H1 (cell line): ENCODE results near the gene AURKB. TPM values are rescaled to one million over a fixed set of nuclear protein-coding genes. Genes with fewer than 3 reads are reported as not detected.

Source experiments
- KDM5A ChIP-seq: fragments of 200-600 bp; IDR thresholded peaks from 2 replicates; pipeline ENCODE4 v1.7.1; 2012; ENCODE audit warnings: mild to moderate bottlenecking, low read length, inconsistent platforms, mixed read lengths
- POLR2A ChIP-seq, 2 experiments: IDR thresholded peaks; 1 replicate in 1 of 2; 2 replicates in 1 of 2; pipeline ENCODE4 v1.6.1; 2011; ENCODE audit warnings: low read depth in 2 of 2, low read length in 2 of 2, mild to moderate bottlenecking in 2 of 2; ENCODE audit errors: control extremely low read depth in 1 of 2
- TBP ChIP-seq: IDR thresholded peaks from 2 replicates; pipeline ENCODE4 v1.6.1; 2011; ENCODE audit warnings: low read depth, low read length, improper control_type of control experiment
- TCF12 ChIP-seq: IDR thresholded peaks from 2 replicates; pipeline ENCODE4 v1.6.1; 2011; ENCODE audit warnings: low read depth, mild to moderate bottlenecking, low read length
- polyA plus RNA-seq, 7 experiments: library from polyadenylated mRNA; depleted of rRNA in 3 of 7; stranded (reverse) in 5 of 7; unstranded in 2 of 7; fragments of >200 nt in 5 of 7; fragments of 200-250 nt in 2 of 7; gene quantifications; 1 replicate in 5 of 7; 2 replicates in 1 of 7; 4 replicates in 1 of 7; pipeline versions ENCODE4 v1.2.1 to v1.2.3, GENCODE V29; 2011 to 2013; ENCODE audit warnings: missing spikeins in 2 of 7, mixed read lengths in 2 of 7
- total RNA-seq: library from RNA; stranded (reverse); fragmentation: NEBNext Ultra II Directional; extraction: Animal tissue kit (Norgen Biotek cat#: 25700); gene quantifications from 2 replicates; pipeline ENCODE4 v1.2.1, GENCODE V29; 2021

Gene AURKB
- total and polyA plus RNA-seq, 2 of the 8 experiments (the other 6 are each of a cell fraction or from before 2014, with no cell fraction given), result 102 to 160 TPM

- TF ChIP-seq POLR2A (IDR thresholded peaks at IDR 0.05; ENCODE audit: control extremely low read depth in 1 of 2, low read depth in 2 of 2, low read length in 2 of 2) (peak in 1 of 2 experiments; percentile 16; a peak in 1 of 3 replicates), TBP (peak; percentile 100), TCF12 (no peak), KDM5A (no peak)
Observed at GRCh38 chr17:8222630-8223355, 12.4 kb upstream of the AURKB start (continued).
